ENCODE data around the gene POU2AF1.

The POU2AF1 gene

DNA sequence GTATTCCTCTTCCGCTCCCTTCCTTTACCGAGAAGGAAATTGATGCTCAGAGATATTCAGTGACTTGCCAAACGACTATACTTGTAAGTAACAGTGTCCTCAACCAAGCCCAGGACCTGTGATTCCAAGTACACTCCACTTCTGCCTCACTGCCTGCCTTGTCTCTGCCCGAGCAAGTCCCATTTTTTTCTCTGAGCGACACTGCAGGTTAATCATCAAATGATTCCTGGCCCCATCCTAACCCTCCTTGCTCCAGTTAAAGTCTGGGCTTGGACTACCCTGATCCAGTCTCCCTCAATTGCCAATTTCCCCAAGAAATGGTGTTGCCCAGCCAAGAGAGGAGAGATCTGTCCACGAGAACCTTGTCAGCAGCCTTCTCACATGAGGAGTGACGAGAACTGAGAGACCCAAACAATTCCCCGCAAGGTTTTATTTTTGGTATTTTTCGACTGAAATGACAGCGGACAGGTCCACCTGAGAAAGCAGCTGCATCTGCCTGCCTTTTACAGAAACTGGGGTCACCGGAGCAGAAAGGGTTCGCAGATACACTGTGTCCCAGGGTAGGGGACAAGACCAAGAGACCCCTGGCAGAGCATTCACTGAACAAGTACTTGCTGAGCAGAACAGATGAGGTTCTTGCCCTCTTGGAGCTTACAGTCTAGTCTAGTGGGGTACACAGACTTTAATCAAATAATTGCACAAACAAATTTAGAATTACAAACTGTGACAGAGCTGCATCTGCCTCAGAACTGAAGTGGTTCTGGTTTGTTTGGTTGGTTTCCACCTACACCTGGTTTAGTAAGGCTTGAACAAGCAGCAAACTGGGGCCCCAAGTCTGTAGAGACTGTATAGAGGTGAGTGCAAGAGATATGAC is 11.4 kb downstream of the POU2AF1 start:
- no peak for DNase-seq (ENCODE audit: low read depth)
- H3K4me3 ChIP-seq (ENCODE audit: low read depth, low read length): no peak overlapping the region
- TF ChIP-seq, protein P1, sequence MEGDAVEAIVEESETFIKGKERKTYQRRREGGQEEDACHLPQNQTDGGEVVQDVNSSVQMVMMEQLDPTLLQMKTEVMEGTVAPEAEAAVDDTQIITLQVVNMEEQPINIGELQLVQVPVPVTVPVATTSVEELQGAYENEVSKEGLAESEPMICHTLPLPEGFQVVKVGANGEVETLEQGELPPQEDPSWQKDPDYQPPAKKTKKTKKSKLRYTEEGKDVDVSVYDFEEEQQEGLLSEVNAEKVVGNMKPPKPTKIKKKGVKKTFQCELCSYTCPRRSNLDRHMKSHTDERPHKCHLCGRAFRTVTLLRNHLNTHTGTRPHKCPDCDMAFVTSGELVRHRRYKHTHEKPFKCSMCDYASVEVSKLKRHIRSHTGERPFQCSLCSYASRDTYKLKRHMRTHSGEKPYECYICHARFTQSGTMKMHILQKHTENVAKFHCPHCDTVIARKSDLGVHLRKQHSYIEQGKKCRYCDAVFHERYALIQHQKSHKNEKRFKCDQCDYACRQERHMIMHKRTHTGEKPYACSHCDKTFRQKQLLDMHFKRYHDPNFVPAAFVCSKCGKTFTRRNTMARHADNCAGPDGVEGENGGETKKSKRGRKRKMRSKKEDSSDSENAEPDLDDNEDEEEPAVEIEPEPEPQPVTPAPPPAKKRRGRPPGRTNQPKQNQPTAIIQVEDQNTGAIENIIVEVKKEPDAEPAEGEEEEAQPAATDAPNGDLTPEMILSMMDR (conservative IDR thresholded peaks at IDR 0.05; ENCODE audit: low read depth, low read length): no peak

- TF ChIP-seq, protein P1 (conservative IDR thresholded peaks at IDR 0.05; ENCODE audit: low read depth, low read length): no peak
- no peak for DNase-seq (ENCODE audit: low read depth)
- no peak overlapping the region for H3K4me3 ChIP-seq (ENCODE audit: low read depth, low read length)
Measured at GRCh38 chr11:111366560-111367410, 12.3 kb downstream of the POU2AF1 start.

GRCh38 chr11:111365722-111366559 is 13.1 kb downstream of the POU2AF1 start:
- DNase-seq (ENCODE audit: low read depth): no peak
- TF ChIP-seq, protein P1 (conservative IDR thresholded peaks at IDR 0.05; ENCODE audit: low read depth, low read length): no peak
- H3K4me3 ChIP-seq (ENCODE audit: low read depth, low read length): no peak overlapping the region

DNA sequence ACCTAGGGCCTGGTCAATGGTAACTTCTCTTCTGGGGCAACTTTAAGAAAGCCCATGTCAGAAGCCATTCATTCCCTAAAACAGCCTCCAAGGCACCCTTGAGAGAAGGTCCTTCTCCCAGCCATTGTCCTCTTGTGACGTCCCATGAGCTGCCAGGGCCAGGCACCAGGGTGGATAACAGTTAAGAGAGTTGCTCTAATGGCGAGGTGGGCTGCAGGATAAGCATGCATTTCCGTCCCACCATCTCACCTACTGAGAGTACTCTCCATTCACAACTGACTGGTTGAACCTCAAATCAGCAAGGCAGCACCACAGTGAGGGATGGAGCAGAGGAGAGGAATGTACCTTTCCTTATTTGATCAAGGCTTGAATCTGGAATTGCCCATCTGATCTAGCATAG is 14.6 kb downstream of the POU2AF1 start:
- no peak overlapping the region for H3K4me3 ChIP-seq (ENCODE audit: low read depth, low read length)
- no peak for DNase-seq (ENCODE audit: low read depth)
- TF ChIP-seq, protein P1 (conservative IDR thresholded peaks at IDR 0.05; ENCODE audit: low read depth, low read length): no peak

GRCh38 chr11:111363985-111364384 is 15.1 kb downstream of the POU2AF1 start:
- DNase-seq (ENCODE audit: low read depth): no peak
- H3K4me3 ChIP-seq (ENCODE audit: low read depth, low read length): no peak overlapping the region
- TF ChIP-seq, protein P1 (conservative IDR thresholded peaks at IDR 0.05; ENCODE audit: low read depth, low read length): no peak

DNA sequence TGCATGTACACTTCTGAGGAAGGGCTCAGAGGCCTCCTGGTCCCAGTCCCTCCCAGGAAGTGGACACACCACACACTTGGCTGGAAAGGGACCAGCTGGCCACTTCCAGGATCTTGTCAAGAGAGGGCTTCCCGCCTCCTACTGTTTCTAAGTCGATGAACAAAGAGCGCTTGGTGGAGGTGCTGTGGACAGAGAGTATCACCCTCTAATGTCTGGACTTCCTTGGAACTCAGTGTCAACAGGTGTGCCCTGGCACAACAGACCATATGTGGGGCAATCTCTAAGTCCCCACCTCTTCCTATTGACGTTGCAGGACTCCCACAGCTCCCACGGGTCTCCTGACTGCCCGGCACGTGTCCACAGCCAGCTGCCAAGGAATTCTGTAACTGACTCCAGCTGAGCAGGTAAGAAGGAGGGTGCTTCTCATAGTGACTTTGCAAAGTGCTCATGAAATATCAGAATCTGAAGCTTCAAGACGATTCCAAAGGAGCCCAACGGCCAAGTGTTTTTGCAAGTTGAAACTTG is 16.1 kb downstream of the POU2AF1 start:
- H3K4me3 ChIP-seq (ENCODE audit: low read depth, low read length): no peak overlapping the region
- DNase-seq (ENCODE audit: low read depth): peak; percentile 15
- TF ChIP-seq, protein P1 (conservative IDR thresholded peaks at IDR 0.05; ENCODE audit: low read depth, low read length): no peak
